Measurements from ENCODE around the gene TMEM72.

DNA sequence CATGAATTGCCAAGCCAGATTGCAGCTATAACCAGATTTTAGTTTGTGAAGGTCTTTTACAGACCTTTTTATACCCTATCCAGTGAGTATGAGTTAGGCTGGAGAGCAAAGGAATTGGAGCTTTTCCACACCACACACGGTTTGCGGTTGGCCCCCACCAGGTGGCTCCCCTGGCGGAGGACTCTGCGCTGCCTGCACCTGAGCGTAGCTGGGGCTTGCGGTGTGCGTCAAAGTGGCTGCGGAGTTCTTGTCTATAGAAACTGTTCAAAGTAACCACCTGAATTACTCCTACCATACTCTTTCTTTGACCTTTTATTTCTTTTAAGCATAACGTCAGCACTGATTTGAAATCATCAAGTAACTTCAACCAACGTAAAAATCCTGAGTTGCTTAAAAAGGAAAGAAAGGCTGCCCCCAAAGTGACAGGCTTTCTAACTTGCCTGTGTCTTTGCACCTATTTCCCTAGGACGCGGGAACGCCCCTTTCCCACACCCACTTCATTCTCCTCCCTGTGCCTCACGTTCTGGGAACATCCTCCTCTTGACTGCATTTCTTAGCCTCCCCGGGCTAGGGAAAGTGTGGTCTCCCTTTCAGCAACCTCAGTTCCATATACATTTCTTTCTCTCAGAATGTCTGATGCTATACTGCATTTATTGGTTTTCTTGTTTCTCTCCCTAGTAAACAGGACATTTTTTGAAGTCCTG, 47.6 kb upstream of the TMEM72 start:
- TF ChIP-seq CTCF (optimal IDR thresholded peaks at IDR 0.05 in 1 of 3, IDR thresholded peaks at IDR 0.05 in 1 of 3, conservative IDR thresholded peaks at IDR 0.05 in 1 of 3; ENCODE audit: extremely low read depth in 1 of 3, insufficient read depth in 2 of 3, low read length in 3 of 3) = peak in 1 of 3 experiments; percentile 2
- TF ChIP-seq EZH2 (IDR thresholded peaks at IDR 0.05; ENCODE audit: low read length) = peak; percentile 66
